Astrocyte (in vitro differentiated cells and primary cell): ENCODE results near the gene COL3A1. TPM values are rescaled to one million over a fixed set of nuclear protein-coding genes. Genes with fewer than 3 reads are reported as not detected.

ENCODE experiments used
- DNase-seq: peaks from one replicate; pipeline ENCODE4 v3.0.0-alpha.2; 2010; ENCODE audit warnings: low read depth
- FAIRE-seq: peaks from 2 replicates; lab custom pipeline; 2011; peaks lifted over from hg19 to GRCh38; lab: Jason Lieb, UNC
- H2AFZ ChIP-seq: 2 replicates; pipeline ENCODE4 v1.6.0; 2012; ENCODE audit warnings: low read depth, low read length, inconsistent platforms
- H3K27ac ChIP-seq: 2 replicates; pipeline ENCODE4 v1.5.1; 2011; ENCODE audit warnings: low read depth, low read length, inconsistent platforms
- H3K27me3 ChIP-seq: 2 replicates; pipeline ENCODE4 v1.6.0; 2011; ENCODE audit warnings: low read length, inconsistent platforms; ENCODE audit not compliant: insufficient read depth
- H3K36me3 ChIP-seq: 2 replicates; pipeline ENCODE4 v1.5.1; 2011; ENCODE audit warnings: low read length, inconsistent platforms; ENCODE audit not compliant: insufficient read depth
- H3K4me1 ChIP-seq: 2 replicates; pipeline ENCODE4 v1.5.1; 2011; ENCODE audit warnings: low read length, inconsistent platforms; ENCODE audit not compliant: insufficient read depth
- H3K4me2 ChIP-seq: 2 replicates; pipeline ENCODE4 v1.6.0; 2012; ENCODE audit warnings: low read length, inconsistent platforms
- H3K4me3 ChIP-seq: 2 replicates; pipeline ENCODE4 v1.5.1; 2011; ENCODE audit warnings: low read depth, mild to moderate bottlenecking, low read length, inconsistent platforms; ENCODE audit not compliant: insufficient read depth
- H3K79me2 ChIP-seq: 2 replicates; pipeline ENCODE4 v1.6.0; 2012; ENCODE audit warnings: mild to moderate bottlenecking, low read length, inconsistent platforms; ENCODE audit not compliant: insufficient read depth
- H3K9ac ChIP-seq: 2 replicates; pipeline ENCODE4 v1.6.0; 2012; ENCODE audit warnings: mild to moderate bottlenecking, low read length, inconsistent platforms
- H3K9me3 ChIP-seq: 2 replicates; pipeline ENCODE4 v1.5.1; 2012; ENCODE audit warnings: low read depth, mild to moderate bottlenecking, low read length, inconsistent platforms; ENCODE audit not compliant: insufficient read depth
- H4K20me1 ChIP-seq: 2 replicates; pipeline ENCODE4 v1.6.0; 2012; ENCODE audit warnings: low read length, inconsistent platforms; ENCODE audit not compliant: insufficient read depth
- H3K27ac Mint-ChIP-seq: one replicate; pipeline ENCODE4 v1.8.0; 2021; ENCODE audit warnings: mild to moderate bottlenecking, mixed read lengths; ENCODE audit not compliant: unreplicated experiment
- H3K27me3 Mint-ChIP-seq: one replicate; pipeline ENCODE4 v1.8.0; 2021; ENCODE audit warnings: low read depth, mixed read lengths; ENCODE audit not compliant: unreplicated experiment
- H3K36me3 Mint-ChIP-seq: one replicate; pipeline ENCODE4 v1.8.0; 2021; ENCODE audit warnings: low read depth, mixed read lengths; ENCODE audit not compliant: unreplicated experiment
- H3K4me1 Mint-ChIP-seq: one replicate; pipeline ENCODE4 v1.8.0; 2021; ENCODE audit warnings: low read depth, mixed read lengths; ENCODE audit not compliant: unreplicated experiment
- H3K4me3 Mint-ChIP-seq: one replicate; pipeline ENCODE4 v1.8.0; 2021; ENCODE audit warnings: mild to moderate bottlenecking, moderate library complexity, mixed read lengths; ENCODE audit not compliant: unreplicated experiment
- H3K9me3 Mint-ChIP-seq: one replicate; pipeline ENCODE4 v1.8.0; 2021; ENCODE audit warnings: mild to moderate bottlenecking, mixed read lengths; ENCODE audit not compliant: unreplicated experiment
- EZH2 ChIP-seq: IDR thresholded peaks from 2 replicates; pipeline ENCODE4 v1.6.1; 2012; ENCODE audit warnings: mild to moderate bottlenecking, low read length, inconsistent platforms; ENCODE audit not compliant: insufficient read depth
- total RNA-seq: library from RNA; stranded (reverse); gene quantifications from 2 replicates; pipeline ENCODE4 v1.2.1, GENCODE V29; 2021
- TF ChIP-seq, protein P1 (sequence below): IDR thresholded peaks from 2 replicates; pipeline ENCODE4 v1.5.1; 2011; ENCODE audit warnings: low read depth, mild to moderate bottlenecking, inconsistent platforms, low read length, moderate library complexity; ENCODE audit not compliant: insufficient read depth

The COL3A1 gene
- total RNA-seq, 1 donor from 2014 or later, result 350 TPM

DNA sequence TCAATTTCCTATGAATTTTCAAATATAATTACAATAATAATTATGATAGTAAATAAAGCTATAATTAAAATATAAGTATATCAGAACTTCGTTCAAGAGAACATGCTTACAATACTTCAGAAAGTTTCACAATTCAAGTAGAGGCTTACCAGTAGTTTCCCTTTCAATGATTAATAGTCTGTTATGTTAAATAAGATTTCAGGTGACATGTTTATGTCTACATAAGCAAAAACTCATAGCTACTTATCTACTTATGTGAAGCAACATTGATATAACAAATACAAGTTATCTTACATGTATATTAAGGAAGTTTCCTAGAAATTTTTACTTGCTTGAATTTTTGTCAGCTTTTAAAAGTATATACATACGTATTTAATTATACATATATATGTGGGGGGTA is 4.5 kb upstream of the COL3A1 start:
- no peak overlapping the region for H3K9ac ChIP-seq
- Mint-ChIP-seq H3K27me3 (no peaks in the 10 kb centered on the region), H3K36me3 (no peaks in the 10 kb centered on the region), H3K4me1 (peaks cover 15% of the 10 kb centered on the region), H3K9me3 (peaks cover 1% of the 10 kb centered on the region), H3K27ac (no peak overlapping the region), H3K4me3 (no peak overlapping the region)
- no peaks in the 10 kb centered on the region for H3K27me3 ChIP-seq
- H4K20me1 ChIP-seq, result no peaks in the 10 kb centered on the region
- no peak overlapping the region for H3K4me2 ChIP-seq
- no peaks in the 10 kb centered on the region for H3K4me1 ChIP-seq
- H3K36me3 ChIP-seq, result no peaks in the 10 kb centered on the region
- TF ChIP-seq, protein P1, sequence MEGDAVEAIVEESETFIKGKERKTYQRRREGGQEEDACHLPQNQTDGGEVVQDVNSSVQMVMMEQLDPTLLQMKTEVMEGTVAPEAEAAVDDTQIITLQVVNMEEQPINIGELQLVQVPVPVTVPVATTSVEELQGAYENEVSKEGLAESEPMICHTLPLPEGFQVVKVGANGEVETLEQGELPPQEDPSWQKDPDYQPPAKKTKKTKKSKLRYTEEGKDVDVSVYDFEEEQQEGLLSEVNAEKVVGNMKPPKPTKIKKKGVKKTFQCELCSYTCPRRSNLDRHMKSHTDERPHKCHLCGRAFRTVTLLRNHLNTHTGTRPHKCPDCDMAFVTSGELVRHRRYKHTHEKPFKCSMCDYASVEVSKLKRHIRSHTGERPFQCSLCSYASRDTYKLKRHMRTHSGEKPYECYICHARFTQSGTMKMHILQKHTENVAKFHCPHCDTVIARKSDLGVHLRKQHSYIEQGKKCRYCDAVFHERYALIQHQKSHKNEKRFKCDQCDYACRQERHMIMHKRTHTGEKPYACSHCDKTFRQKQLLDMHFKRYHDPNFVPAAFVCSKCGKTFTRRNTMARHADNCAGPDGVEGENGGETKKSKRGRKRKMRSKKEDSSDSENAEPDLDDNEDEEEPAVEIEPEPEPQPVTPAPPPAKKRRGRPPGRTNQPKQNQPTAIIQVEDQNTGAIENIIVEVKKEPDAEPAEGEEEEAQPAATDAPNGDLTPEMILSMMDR, result no peak
- TF ChIP-seq EZH2, result no peak
- no peak overlapping the region for H3K4me3 ChIP-seq
- no peak for FAIRE-seq
- no peak overlapping the region for H3K27ac ChIP-seq
- H3K79me2 ChIP-seq, result peaks cover 5% of the 10 kb centered on the region
- DNase-seq, result no peak
- no peak overlapping the region for H2AFZ ChIP-seq
- no peaks in the 10 kb centered on the region for H3K9me3 ChIP-seq

DNA sequence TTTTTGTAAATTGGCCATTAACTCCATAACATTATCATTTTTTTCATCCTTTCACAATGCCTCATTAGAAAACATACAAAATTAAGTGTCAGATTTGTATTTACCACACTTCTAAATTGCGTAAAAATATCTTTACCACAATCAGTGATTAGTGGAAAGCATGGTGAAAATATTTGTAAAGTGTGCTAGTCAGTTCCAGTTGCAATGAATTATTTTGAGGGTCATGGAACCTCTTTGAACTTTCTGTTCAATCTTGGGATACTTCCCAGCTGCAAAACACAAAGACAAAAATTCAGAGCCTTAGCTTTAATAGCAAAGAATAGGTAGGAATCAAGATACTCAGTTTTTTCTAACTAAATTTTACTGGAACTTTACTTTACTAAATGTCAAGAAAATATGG is 4.0 kb upstream of the COL3A1 start:
- Mint-ChIP-seq H3K4me3 (no peak overlapping the region), H3K27me3 (no peaks in the 10 kb centered on the region), H3K27ac (no peak overlapping the region), H3K36me3 (no peaks in the 10 kb centered on the region), H3K9me3 (peaks cover 1% of the 10 kb centered on the region), H3K4me1 (peaks cover 15% of the 10 kb centered on the region)
- FAIRE-seq, result peak; percentile 39
- H3K4me1 ChIP-seq, result no peaks in the 10 kb centered on the region
- no peaks in the 10 kb centered on the region for H3K36me3 ChIP-seq
- no peak for TF ChIP-seq EZH2
- TF ChIP-seq, protein P1, result no peak
- no peak overlapping the region for H3K4me3 ChIP-seq
- H3K9ac ChIP-seq, result no peak overlapping the region
- peaks cover 10% of the 10 kb centered on the region for H3K79me2 ChIP-seq
- no peak overlapping the region for H2AFZ ChIP-seq
- no peaks in the 10 kb centered on the region for H3K9me3 ChIP-seq
- H3K27ac ChIP-seq, result no peak overlapping the region
- no peaks in the 10 kb centered on the region for H3K27me3 ChIP-seq
- H4K20me1 ChIP-seq, result no peaks in the 10 kb centered on the region
- peak; percentile 70 for DNase-seq
- H3K4me2 ChIP-seq, result no peak overlapping the region

DNA sequence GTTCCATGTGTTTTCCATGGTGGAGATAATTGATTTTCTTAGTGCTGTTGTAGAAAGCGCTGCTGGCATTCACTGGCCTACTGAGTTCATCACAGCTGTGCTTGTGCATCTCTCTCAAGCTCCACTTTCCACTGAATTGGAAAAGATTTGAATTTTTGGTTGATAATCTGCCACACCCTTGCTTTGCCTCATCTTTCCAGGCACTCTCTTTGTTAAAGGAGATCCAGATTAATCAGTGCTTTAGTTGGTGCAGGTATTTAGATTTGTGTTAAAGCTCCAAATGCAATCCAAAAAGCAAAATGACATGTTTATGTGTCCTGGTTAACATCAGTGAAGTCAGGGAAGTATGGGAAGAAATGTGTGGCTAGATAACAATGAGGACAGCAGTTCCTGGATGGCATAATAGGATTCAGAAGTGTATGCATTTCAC is 2.7 kb upstream of the COL3A1 start:
- H3K27me3 ChIP-seq, result no peaks in the 10 kb centered on the region
- TF ChIP-seq, protein P1, result no peak
- DNase-seq, result no peak
- no peak overlapping the region for H3K27ac ChIP-seq
- FAIRE-seq, result no peak
- Mint-ChIP-seq H3K4me3 (no peak overlapping the region), H3K27me3 (no peaks in the 10 kb centered on the region), H3K27ac (no peak overlapping the region), H3K9me3 (peaks cover 1% of the 10 kb centered on the region), H3K4me1 (peaks cover 15% of the 10 kb centered on the region), H3K36me3 (no peaks in the 10 kb centered on the region)
- no peak overlapping the region for H2AFZ ChIP-seq
- H3K9ac ChIP-seq, result no peak overlapping the region
- no peak overlapping the region for H3K4me2 ChIP-seq
- no peak overlapping the region for H3K4me3 ChIP-seq
- H4K20me1 ChIP-seq, result no peaks in the 10 kb centered on the region
- no peaks in the 10 kb centered on the region for H3K4me1 ChIP-seq
- peaks cover 22% of the 10 kb centered on the region for H3K79me2 ChIP-seq
- H3K36me3 ChIP-seq, result no peaks in the 10 kb centered on the region
- no peaks in the 10 kb centered on the region for H3K9me3 ChIP-seq
